Dendritic cell treated with granulocyte-macrophage colony-stimulating factor and Interleukin-4, amounts not matched to agents 40 ng/mL and 50 ng/mL, for 4 days (primary cell): ENCODE data around the gene THEM5.
"Not testable (repeated sequence)": the region's sequence is repeated elsewhere in the genome, so short reads cannot be mapped to it uniquely, and the experiment has no call there.

Source experiments
- H3K27ac Mint-ChIP-seq: one replicate; pipeline ENCODE4 v1.8.0; 2022; ENCODE audit warnings: mild to moderate bottlenecking, mixed read lengths
- H3K27me3 Mint-ChIP-seq: one replicate; pipeline ENCODE4 v1.8.0; 2022; ENCODE audit warnings: mild to moderate bottlenecking, mixed read lengths
- H3K36me3 Mint-ChIP-seq: one replicate; pipeline ENCODE4 v1.8.0; 2022; ENCODE audit warnings: low read depth, mixed read lengths
- H3K4me1 Mint-ChIP-seq: one replicate; pipeline ENCODE4 v1.8.0; 2022; ENCODE audit warnings: low read depth, mixed read lengths
- H3K4me3 Mint-ChIP-seq: one replicate; pipeline ENCODE4 v1.8.0; 2022; ENCODE audit warnings: mild to moderate bottlenecking, moderate library complexity, mixed read lengths
- H3K9me3 Mint-ChIP-seq: one replicate; pipeline ENCODE4 v1.8.0; 2022; ENCODE audit warnings: mixed read lengths
- intact Hi-C: fragments of 100-400 bp; cut with micrococcal nuclease; formaldehyde crosslinking; loops from one replicate; pipeline ENCODE4 v1.15.0; 2022

THEM5 gene

GRCh38 chr1:151853411-151853943 is at the start of gene THEM5:
TSS of gene THEM5 (minus strand) at chr1:151853712. CDS start at chr1:151853565, 147 bp downstream.
- Mint-ChIP-seq H3K27ac (no peak within 1 kb of the TSS), H3K27me3 (peaks cover 38% of the 10 kb centered on the region), H3K4me3 (no peak within 1 kb of the TSS), H3K36me3 (no peaks in the 10 kb centered on the region), H3K4me1 (peaks cover 42% of the 10 kb centered on the region), H3K9me3 (no peaks in the 10 kb centered on the region)
- intact Hi-C loops: no loop called here

DNA sequence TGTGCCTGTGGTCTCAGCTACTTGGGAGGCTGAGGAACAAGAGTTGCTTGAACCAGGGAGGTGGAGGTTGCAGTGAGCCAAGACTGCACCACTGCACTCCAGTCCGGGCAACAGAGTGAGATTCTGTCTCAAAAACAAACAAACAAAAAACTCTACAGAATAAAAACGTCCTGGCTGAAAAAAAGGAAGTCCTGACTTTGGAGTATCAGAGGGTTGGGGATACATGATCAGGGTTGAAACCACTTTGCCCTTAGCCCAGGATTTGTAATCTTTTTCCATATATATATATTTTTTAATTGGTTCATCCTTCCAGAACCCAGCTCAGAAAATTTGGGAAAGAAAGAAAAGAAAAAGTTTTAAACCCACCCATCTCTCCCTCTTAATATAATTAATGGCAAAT is 49.3 kb upstream of the THEM5 start:
- Mint-ChIP-seq H3K27me3 (no peaks in the 10 kb centered on the region), H3K27ac (no peak overlapping the region), H3K9me3 (peaks cover 51% of the 10 kb centered on the region), H3K4me3 (no peak overlapping the region), H3K4me1 (peaks cover 23% of the 10 kb centered on the region), H3K36me3 (peaks cover 47% of the 10 kb centered on the region)
- intact Hi-C loops: no loop called here

DNA sequence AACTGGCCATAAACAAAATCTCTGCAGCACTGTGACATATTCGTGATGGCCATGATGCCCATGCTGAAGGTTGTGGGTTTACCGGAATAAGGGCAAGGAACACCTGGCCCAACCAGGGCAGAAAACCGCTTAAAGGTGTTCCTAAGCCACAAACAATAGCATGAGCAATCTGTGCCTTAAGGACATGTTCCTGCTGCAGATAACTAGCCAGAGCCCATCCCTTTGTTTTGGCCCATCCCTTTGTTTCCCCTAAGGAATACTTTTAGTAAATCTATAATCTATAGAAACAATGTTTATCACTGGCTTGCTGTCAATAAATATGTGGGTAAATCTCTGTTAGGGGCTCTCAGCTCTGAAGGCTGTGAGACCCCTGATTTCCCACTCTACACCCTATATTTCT is 47.3 kb upstream of the THEM5 start:
- intact Hi-C loops, H3K4me3 Mint-ChIP-seq, H3K27me3 Mint-ChIP-seq, H3K27ac Mint-ChIP-seq: not testable (repeated sequence)
- Mint-ChIP-seq H3K9me3 (peaks cover 35% of the 10 kb centered on the region), H3K36me3 (peaks cover 26% of the 10 kb centered on the region), H3K4me1 (peaks cover 26% of the 10 kb centered on the region)

GRCh38 chr1:151898519-151898991 is 45.0 kb upstream of the THEM5 start:
- intact Hi-C loops: no loop called here
- Mint-ChIP-seq H3K4me3 (no peak overlapping the region), H3K27ac (no peak overlapping the region), H3K9me3 (peaks cover 30% of the 10 kb centered on the region), H3K4me1 (peaks cover 14% of the 10 kb centered on the region), H3K27me3 (no peaks in the 10 kb centered on the region), H3K36me3 (peaks cover 26% of the 10 kb centered on the region)

- intact Hi-C loops: no loop called here
- peaks cover 31% of the 10 kb centered on the region for H3K36me3 Mint-ChIP-seq
- H3K9me3 Mint-ChIP-seq: peaks cover 30% of the 10 kb centered on the region
- no peak overlapping the region for H3K4me3 Mint-ChIP-seq
- H3K27ac Mint-ChIP-seq: no peak overlapping the region
- no peaks in the 10 kb centered on the region for H3K27me3 Mint-ChIP-seq
- H3K4me1 Mint-ChIP-seq: peaks cover 14% of the 10 kb centered on the region
These were observed 44.5 kb upstream of the THEM5 start for GRCh38 chr1:151897991-151898431.

- no peak overlapping the region for H3K27ac Mint-ChIP-seq
- H3K9me3 Mint-ChIP-seq: no peaks in the 10 kb centered on the region
- intact Hi-C loops: loop anchor here (5.0 kb wide), 1 partner anchor 39 kb away; no protein-coding TSS in a partner anchor
- H3K4me1 Mint-ChIP-seq: peaks cover 16% of the 10 kb centered on the region
- H3K27me3 Mint-ChIP-seq: no peaks in the 10 kb centered on the region
- peaks cover 25% of the 10 kb centered on the region for H3K36me3 Mint-ChIP-seq
- H3K4me3 Mint-ChIP-seq: no peak overlapping the region
These were observed 39.8 kb upstream of the THEM5 start for GRCh38 chr1:151893176-151893924.

DNA sequence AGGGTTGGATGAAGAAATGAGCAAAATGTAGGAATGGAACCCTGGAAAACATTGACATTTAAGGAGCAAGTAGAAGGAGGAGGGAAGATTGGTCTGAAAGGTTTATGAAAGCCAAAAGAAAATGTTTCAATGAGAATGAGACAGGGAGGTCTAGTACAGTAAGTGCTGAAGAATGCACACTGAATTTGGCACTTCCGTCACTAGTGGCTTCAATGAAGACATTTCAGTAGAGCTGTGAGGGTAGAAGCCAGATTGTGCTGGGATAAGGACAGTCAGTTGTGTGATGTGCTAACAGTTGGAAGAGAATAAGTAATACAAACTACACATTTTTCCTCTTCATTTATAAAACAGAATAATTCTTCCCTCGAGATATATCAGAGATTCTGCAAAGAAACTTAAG is 38.7 kb upstream of the THEM5 start:
- Mint-ChIP-seq H3K36me3 (peaks cover 25% of the 10 kb centered on the region), H3K4me3 (no peak overlapping the region), H3K4me1 (peaks cover 7% of the 10 kb centered on the region), H3K9me3 (no peaks in the 10 kb centered on the region), H3K27ac (no peak overlapping the region), H3K27me3 (no peaks in the 10 kb centered on the region)
- intact Hi-C loops: loop anchor here (5.0 kb wide), 1 partner anchor 40 kb away; no protein-coding TSS in a partner anchor

GRCh38 chr1:151891512-151891911 is 38.0 kb upstream of the THEM5 start:
- intact Hi-C loops: loop anchor here (5.0 kb wide), 1 partner anchor 41 kb away; no protein-coding TSS in a partner anchor
- peaks cover 32% of the 10 kb centered on the region for H3K36me3 Mint-ChIP-seq
- no peaks in the 10 kb centered on the region for H3K9me3 Mint-ChIP-seq
- H3K27me3 Mint-ChIP-seq: no peaks in the 10 kb centered on the region
- H3K27ac Mint-ChIP-seq: no peak overlapping the region
- peaks cover 7% of the 10 kb centered on the region for H3K4me1 Mint-ChIP-seq
- H3K4me3 Mint-ChIP-seq: no peak overlapping the region

DNA sequence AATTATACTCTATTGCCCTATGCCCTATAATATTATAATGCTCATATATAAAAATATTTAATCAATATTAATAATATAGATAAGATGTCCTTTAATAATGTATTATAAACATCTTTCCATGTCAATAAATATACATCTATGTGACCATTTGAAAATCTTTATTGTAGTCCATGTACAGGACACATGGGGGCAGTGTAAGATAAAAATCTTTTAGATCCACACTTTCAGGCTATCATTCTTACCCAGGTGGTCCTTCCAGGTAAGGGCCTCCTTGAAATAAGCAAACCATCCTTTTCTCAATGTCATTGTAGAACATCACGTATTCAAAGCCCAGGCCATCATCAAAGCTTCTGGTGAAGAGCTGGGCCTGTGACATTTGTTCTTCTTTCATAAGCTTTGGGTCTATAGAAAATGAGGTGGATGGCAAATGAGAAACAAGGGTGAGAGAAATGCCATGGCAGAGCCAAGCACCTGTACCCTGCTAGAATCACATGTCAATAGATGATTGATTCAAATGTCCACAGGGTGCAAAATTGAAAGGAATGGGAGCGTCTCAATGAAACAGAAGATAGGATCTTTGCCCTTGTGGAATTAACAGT is 35.6 kb upstream of the THEM5 start:
- Mint-ChIP-seq H3K4me3 (no peak overlapping the region), H3K27ac (no peak overlapping the region), H3K27me3 (no peaks in the 10 kb centered on the region), H3K4me1 (peaks cover 7% of the 10 kb centered on the region), H3K9me3 (no peaks in the 10 kb centered on the region), H3K36me3 (peaks cover 32% of the 10 kb centered on the region)
- intact Hi-C loops: loop anchor here (1.0 kb wide), 1 partner anchor 112 kb away; no protein-coding TSS in a partner anchor

- H3K4me3 Mint-ChIP-seq: no peak overlapping the region
- H3K4me1 Mint-ChIP-seq: peaks cover 5% of the 10 kb centered on the region
- intact Hi-C loops: no loop called here
- peaks cover 21% of the 10 kb centered on the region for H3K36me3 Mint-ChIP-seq
- H3K27me3 Mint-ChIP-seq: no peaks in the 10 kb centered on the region
- H3K9me3 Mint-ChIP-seq: peaks cover 9% of the 10 kb centered on the region
- H3K27ac Mint-ChIP-seq: no peak overlapping the region
These were observed 33.5 kb upstream of the THEM5 start for GRCh38 chr1:151887028-151887427.

DNA sequence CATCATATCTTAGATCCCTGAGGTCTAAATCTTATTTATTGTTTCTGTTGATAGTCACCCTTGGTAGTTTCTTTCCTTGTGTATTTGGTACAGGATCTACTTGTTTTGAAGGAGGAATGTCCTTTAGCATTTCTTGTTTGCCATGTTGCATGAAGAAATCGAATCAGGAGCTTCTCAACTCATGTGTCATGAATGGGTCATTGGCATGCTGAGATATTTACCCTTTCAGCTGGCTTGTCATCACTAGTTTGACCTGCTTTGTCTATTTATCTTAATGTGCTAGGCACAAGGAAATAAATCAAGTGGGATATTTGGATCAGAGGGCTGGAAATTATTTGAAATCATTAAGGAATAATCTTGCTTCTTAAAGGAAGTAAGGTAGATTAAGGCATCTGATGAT is 32.0 kb upstream of the THEM5 start:
- Mint-ChIP-seq H3K4me3 (no peak overlapping the region), H3K4me1 (no peaks in the 10 kb centered on the region), H3K27ac (no peak overlapping the region), H3K9me3 (peaks cover 9% of the 10 kb centered on the region), H3K27me3 (no peaks in the 10 kb centered on the region), H3K36me3 (peaks cover 13% of the 10 kb centered on the region)
- intact Hi-C loops: no loop called here

DNA sequence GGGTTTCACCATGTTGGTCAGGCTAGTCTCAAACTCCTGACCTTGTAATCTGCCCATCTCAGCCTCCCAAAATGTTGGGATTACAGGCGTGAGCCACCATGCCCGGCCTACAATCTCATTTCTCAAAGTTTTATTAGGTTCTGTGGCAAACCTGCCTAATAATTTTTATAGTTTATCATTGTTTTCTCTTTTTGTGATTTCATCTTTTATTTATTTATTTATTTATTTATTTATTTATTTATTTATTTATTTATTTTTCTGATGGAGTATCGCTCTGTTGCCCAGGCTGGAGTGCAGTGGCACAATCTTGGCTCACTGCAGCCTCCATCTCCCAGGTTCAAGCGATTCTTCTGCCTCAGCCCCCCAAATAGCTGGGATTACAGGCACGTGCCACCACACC is 31.4 kb upstream of the THEM5 start:
- peaks cover 13% of the 10 kb centered on the region for H3K36me3 Mint-ChIP-seq
- H3K4me3 Mint-ChIP-seq, H3K27ac Mint-ChIP-seq, H3K4me1 Mint-ChIP-seq, intact Hi-C loops, H3K9me3 Mint-ChIP-seq, H3K27me3 Mint-ChIP-seq: not testable (repeated sequence)

GRCh38 chr1:151884445-151884844 is 30.9 kb upstream of the THEM5 start:
- intact Hi-C loops, H3K4me3 Mint-ChIP-seq, H3K27me3 Mint-ChIP-seq, H3K9me3 Mint-ChIP-seq, H3K4me1 Mint-ChIP-seq, H3K27ac Mint-ChIP-seq: not testable (repeated sequence)
- H3K36me3 Mint-ChIP-seq: peaks cover 13% of the 10 kb centered on the region

GRCh38 chr1:151883898-151884297 is 30.4 kb upstream of the THEM5 start:
- H3K9me3 Mint-ChIP-seq, H3K4me1 Mint-ChIP-seq, intact Hi-C loops, H3K27me3 Mint-ChIP-seq, H3K4me3 Mint-ChIP-seq, H3K27ac Mint-ChIP-seq: not testable (repeated sequence)
- peaks cover 13% of the 10 kb centered on the region for H3K36me3 Mint-ChIP-seq
